GM19468 (cell line): ENCODE data around the gene CCDC30.
"Not testable (repeated sequence)": the region's sequence is repeated elsewhere in the genome, so short reads cannot be mapped to it uniquely, and the experiment has no call there.

Experiments
- ATAC-seq: cut with Tn5 transposase; IDR thresholded peaks from one replicate; pipeline ENCODE4 v1.9.1; 2021; ENCODE audit warnings: mild to moderate bottlenecking, moderate library complexity, moderate number of reproducible peaks; ENCODE audit not compliant: unreplicated experiment; ENCODE audit errors: extremely low read depth

Gene CCDC30

DNA sequence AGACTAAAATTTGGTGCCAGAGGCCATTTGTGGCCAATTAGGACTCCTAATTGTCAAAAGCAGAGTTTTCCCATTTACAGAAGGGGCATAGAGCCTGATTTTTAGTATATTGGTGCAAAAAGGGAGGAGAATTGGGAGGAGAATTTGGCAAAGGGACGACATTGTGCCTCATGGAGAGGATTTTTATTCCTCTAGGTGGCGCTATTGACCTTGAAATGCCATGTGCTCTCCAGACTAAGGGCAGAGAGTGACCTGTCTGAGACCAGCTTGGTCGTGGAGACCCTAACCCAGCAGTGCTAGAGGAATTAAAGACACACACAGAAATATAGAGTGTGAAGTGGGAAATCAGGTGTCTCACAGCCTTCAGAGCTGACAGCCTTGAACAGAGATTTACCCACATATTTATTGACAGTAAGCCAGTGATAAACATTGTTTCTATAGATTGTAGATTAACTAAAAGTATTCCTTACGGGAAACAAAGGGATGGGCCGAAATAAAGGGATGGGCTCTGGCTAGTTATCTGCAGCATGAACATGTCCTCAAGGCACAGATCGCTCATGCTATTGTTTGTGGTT lies 48.6 kb downstream of the CCDC30 start:
- not testable (repeated sequence) for ATAC-seq

DNA sequence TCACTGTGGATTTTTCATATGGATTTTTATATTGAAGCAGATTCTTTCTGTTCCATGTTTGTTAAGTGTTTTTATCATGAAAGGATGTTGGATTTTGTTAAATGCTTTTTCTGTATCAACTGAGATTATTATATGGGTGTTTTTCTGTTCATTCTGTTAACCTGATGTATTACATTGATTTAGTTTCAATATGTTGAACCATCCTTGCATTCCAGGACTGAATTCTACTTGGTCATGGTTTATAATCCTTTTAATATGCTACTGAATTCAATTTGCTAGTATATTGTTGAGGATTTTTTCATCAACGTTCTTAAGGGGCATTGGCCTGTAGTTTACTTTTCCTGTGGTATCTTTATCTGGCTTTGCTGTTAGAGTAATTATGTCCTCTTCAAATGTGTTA lies 55.8 kb downstream of the CCDC30 start:
- no peak for ATAC-seq

GRCh38 chr1:42523171-42523570 lies 60.1 kb downstream of the CCDC30 start:
- ATAC-seq: no peak

- ATAC-seq: no peak
Measured at GRCh38 chr1:42524330-42524729, 61.2 kb downstream of the CCDC30 start.

- no peak for ATAC-seq
Measured at GRCh38 chr1:42529724-42530181, 66.7 kb downstream of the CCDC30 start.

GRCh38 chr1:42531043-42531442 lies 68.0 kb downstream of the CCDC30 start:
- no peak for ATAC-seq

DNA sequence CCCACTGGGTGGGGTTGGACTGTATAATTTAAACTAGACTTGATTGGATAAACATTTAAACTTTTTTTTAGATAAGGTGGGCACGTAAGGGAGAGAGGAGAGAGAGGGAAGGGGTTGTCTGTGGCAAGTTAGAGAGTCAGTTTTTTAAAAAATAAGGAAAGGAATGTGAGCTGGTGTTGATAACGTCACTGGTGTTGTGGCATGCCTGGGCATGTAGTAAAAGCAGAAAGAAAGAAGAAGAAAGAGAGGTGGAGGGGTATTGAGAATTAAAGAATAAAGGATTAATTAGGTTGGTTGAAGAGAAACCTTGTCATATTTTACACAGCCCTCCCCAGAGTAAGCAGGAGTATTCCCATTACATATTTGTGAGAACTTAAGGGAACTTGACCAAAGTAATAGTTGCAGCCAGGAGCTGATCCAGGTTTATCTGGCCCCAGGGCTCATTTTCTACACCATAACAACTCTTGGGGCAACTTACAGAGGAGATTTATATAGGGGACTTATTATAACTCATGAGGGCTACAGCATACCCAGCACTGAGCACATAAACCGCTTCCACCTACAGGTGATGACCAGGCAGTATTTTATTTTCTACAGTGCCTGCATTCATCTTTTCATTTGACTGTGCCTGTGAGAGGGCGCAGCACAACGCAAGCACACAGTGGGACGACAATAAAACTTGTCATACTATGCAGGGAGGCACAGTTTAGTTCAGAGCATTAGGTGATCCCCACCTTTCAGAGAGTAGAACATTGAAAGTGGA lies 70.2 kb downstream of the CCDC30 start:
- ATAC-seq: no peak

- ATAC-seq: no peak
Measured at GRCh38 chr1:42541104-42541503, 78.0 kb downstream of the CCDC30 start.

GRCh38 chr1:42551180-42551579 lies 88.1 kb downstream of the CCDC30 start:
- ATAC-seq: no peak

DNA sequence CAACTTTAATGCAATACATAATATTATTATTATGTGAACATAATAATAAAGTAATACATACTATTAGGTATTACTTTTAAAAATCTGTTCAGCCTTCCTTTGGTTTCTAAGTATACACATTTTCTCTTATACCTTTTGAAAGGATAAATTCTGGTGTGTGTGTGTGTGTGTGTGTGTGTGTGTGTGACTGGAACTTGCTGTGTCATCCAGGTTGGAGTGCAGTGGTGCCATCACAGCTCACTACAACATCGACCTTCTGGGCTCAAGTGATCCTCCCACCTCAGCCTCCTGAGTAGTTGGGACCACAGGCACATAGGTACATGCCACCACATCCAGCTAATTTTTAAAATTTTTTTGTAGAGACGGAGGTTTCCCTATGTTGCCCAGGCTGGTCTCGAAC lies 88.5 kb downstream of the CCDC30 start:
- no peak for ATAC-seq

DNA sequence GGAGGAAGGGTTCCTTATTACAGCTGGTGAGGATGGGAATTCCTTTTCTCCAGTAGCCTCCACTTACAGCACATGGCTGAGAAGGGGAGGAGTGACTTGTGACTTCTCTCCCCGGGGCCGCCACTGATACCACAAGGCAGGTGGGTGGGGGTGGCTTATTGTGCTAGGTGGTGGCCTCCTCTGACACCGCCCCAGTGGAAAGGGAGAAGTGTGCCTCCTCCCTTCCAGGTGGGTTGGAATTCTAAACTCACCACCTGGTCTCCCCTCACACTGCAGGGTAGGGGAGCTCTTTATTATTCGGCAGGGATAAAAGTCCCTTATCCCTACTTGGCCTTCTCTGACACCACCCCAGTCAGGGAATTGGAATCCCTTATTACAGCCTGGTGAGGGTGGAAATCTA lies 89.5 kb downstream of the CCDC30 start:
- no peak for ATAC-seq

- no peak for ATAC-seq
Measured at GRCh38 chr1:42557230-42557851, 94.3 kb downstream of the CCDC30 start.

DNA sequence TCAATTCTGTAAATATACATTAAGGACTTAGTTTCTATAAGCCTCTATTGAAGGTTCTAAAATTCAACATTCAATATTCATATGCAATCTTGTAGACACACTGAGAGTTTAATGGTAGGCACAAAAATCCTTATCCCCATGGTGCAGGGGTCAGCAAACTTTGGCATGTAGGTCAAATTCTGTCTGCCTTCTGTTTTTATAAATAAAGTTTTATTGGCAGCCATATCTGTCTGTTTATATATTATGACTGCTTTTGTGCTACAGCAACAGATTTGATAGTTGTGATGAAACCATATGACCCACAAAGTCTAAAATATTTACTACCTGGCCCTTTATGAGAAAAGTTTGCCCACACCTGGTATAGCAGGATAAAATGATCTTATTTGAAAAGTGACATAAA lies 104.0 kb downstream of the CCDC30 start:
- no peak for ATAC-seq

GRCh38 chr1:42576935-42577334 lies 113.8 kb downstream of the CCDC30 start:
- no peak for ATAC-seq

DNA sequence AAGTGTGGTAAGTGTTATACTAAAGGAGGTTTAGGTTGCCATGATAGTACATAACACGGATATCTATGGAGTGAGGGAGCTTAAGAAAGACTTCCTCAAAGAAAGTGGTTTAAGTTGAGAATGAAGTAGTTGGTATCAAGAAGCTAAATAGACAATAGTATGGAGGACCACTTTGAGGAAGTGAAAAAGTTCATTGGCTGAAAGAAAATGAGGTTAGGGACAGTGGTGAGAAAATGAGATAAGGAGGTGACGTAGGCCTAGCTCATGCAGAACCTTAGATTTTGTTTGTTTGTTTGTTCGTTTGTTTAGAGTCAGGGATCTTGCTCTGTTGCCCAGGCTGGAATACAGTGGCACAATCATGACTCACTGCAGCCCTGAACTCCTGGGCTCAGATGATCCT lies 122.9 kb downstream of the CCDC30 start:
- ATAC-seq: no peak

GRCh38 chr1:42587753-42588152 lies 124.7 kb downstream of the CCDC30 start:
- no peak for ATAC-seq

- ATAC-seq: no peak
Measured at GRCh38 chr1:42592811-42593210, 129.7 kb downstream of the CCDC30 start.

- no peak for ATAC-seq
Measured at GRCh38 chr1:42593486-42594100, 130.5 kb downstream of the CCDC30 start.

DNA sequence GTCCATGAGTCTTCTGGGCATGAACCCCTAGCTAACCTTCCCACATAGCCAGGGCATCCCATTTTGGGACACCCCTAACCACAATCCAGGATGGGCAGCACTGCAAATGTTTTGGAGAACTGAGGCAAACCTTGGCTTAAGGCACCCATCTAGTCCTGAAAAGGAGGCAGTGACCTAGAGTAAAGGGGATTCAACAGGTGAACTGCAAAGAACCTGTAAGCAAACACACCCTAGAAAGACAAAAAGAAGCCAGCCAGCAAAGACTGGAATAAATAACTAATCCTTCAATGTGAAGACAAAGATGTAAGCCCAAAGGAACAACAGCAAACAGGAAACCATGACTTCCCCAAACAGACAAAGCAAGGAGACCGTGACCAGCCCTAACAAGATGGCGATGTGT lies 138.4 kb downstream of the CCDC30 start:
- no peak for ATAC-seq

DNA sequence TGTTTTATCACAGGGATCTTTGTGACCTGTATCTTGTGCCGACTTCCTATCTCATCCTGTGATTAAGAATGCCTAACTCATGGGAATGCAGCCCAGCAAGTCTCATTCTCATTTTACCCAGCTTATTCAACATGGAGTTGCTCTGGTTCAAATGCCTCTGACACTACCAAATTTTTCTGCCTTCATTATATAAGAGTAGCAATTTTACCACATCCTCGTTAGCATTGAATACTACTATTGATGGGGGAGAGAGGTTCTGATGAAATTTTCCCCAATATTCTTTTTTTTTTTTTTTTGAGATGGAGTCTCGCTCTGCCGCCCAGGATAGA lies 150.7 kb downstream of the CCDC30 start:
- ATAC-seq: no peak

DNA sequence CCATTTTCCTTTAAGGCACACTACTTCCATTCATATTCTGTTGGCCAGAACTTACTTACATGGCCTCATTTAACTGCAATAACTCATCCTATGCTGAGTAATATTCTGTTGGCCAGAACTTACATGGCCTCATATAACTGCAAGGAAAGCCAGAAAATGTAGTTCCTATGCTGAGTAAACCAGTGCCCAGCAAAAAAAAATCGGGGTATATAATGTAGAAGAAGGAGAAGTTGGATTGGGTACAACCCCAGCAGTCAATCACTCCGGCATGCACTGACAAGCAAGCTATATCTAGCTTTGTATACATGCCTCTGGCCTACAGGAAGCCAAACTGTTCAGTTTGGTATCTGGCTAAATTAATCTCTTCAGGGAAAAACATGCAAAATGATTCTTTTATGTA lies 155.8 kb downstream of the CCDC30 start:
- ATAC-seq: no peak
